CD4-positive, alpha-beta T cell (primary cell): Measurements from ENCODE around the gene KDM3B. TPM values are rescaled to one million over a fixed set of nuclear protein-coding genes. Genes with fewer than 3 reads are reported as not detected.

ENCODE experiments used
- ATAC-seq: fragments of 200-7000 bp; cut with Tn5 transposase; one replicate; pipeline ENCODE4 v1.10.0; 2022; ENCODE audit warnings: mild to moderate bottlenecking; ENCODE audit not compliant: poor library complexity
- CTCF ChIA-PET: fragments of 350-600 bp; sonication (Branson Sonifier 250); formaldehyde crosslinking; loops from one replicate; lab custom pipeline; 2021; ENCODE audit warnings: antibody characterized with exemption, inconsistent platforms; lab: Charles Lee
- POLR2A ChIA-PET: fragments of 350-600 bp; sonication (Branson Sonifier 250); formaldehyde crosslinking; loops from one replicate; lab custom pipeline; 2021; ENCODE audit warnings: antibody characterized with exemption, inconsistent platforms; lab: Charles Lee
- DNase-seq, 14 experiments: peaks; one replicate each; pipeline ENCODE4 v3.0.0-alpha.2; 2013 to 2020; ENCODE audit warnings: mixed read lengths in 2 of 14
- H3K27ac ChIP-seq, 2 donors: one replicate each; pipeline versions ENCODE4 v1.5.1 to v1.7.0; 2013; ENCODE audit warnings: low read length in 2 of 2, low read depth in 1 of 2, mild to moderate bottlenecking in 1 of 2
- H3K27me3 ChIP-seq, 2 experiments: 1 replicate in 1 of 2; 2 replicates in 1 of 2; pipeline versions ENCODE4 v1.6.1 to v1.7.0; 2013; ENCODE audit warnings: low read length in 2 of 2, control low read depth in 1 of 2, mild to moderate bottlenecking in 1 of 2, moderate library complexity in 1 of 2; ENCODE audit not compliant: insufficient read depth in 2 of 2, control insufficient read depth in 1 of 2
- H3K36me3 ChIP-seq: one replicate; pipeline ENCODE4 v1.6.1; 2013; ENCODE audit warnings: low read length, control low read depth; ENCODE audit not compliant: insufficient read depth
- H3K4me1 ChIP-seq: one replicate; pipeline ENCODE4 v1.6.1; 2013; ENCODE audit warnings: low read length, control low read depth; ENCODE audit not compliant: insufficient read depth
- H3K4me3 ChIP-seq: one replicate; pipeline ENCODE4 v1.5.1; 2013; ENCODE audit warnings: mild to moderate bottlenecking, low read length, moderate library complexity
- H3K9me3 ChIP-seq, 2 experiments: 1 replicate in 1 of 2; 2 replicates in 1 of 2; pipeline versions ENCODE4 v1.6.1 to v1.7.0; 2013; ENCODE audit warnings: low read length in 2 of 2, mild to moderate bottlenecking in 2 of 2, control low read depth in 1 of 2, moderate library complexity in 1 of 2; ENCODE audit not compliant: control insufficient read depth in 1 of 2, insufficient read depth in 1 of 2
- H3K27ac Mint-ChIP-seq: one replicate; pipeline ENCODE4 v1.8.0; 2020; ENCODE audit warnings: mixed read lengths
- H3K27me3 Mint-ChIP-seq: one replicate; pipeline ENCODE4 v1.8.0; 2021; ENCODE audit warnings: mixed read lengths
- H3K36me3 Mint-ChIP-seq: one replicate; pipeline ENCODE4 v1.8.0; 2021; ENCODE audit warnings: low read depth, mixed read lengths
- H3K4me1 Mint-ChIP-seq: one replicate; pipeline ENCODE4 v1.8.0; 2021; ENCODE audit warnings: low read depth, mixed read lengths
- H3K4me3 Mint-ChIP-seq: one replicate; pipeline ENCODE4 v1.8.0; 2020; ENCODE audit warnings: mild to moderate bottlenecking, mixed read lengths
- H3K9me3 Mint-ChIP-seq: one replicate; pipeline ENCODE4 v1.8.0; 2020; ENCODE audit warnings: mixed read lengths
- CTCF ChIP-seq: fragments of 200-600 bp; IDR thresholded peaks from one replicate; pipeline ENCODE4 v1.8.0; 2022; ENCODE audit warnings: antibody characterized with exemption, mild to moderate bottlenecking
- intact Hi-C, 2 experiments: fragments of 100-400 bp; cut with DNase I in 1 of 2; cut with micrococcal nuclease in 1 of 2; formaldehyde crosslinking; loops; one replicate each; pipeline versions ENCODE4 v1.15.1 to v1.9.0; 2023 to 2025; cut with DNase I, micrococcal nuclease
- total RNA-seq, 174 experiments: library from RNA in 2 of 174; stranded (reverse) in 2 of 174; gene quantifications; one replicate each; pipeline ENCODE4 v1.2.3 and lab custom pipeline; 2021 to 2026

KDM3B gene
- total RNA-seq, 2 experiments from 2014 or later: 59.5 to 66.0 TPM

DNA sequence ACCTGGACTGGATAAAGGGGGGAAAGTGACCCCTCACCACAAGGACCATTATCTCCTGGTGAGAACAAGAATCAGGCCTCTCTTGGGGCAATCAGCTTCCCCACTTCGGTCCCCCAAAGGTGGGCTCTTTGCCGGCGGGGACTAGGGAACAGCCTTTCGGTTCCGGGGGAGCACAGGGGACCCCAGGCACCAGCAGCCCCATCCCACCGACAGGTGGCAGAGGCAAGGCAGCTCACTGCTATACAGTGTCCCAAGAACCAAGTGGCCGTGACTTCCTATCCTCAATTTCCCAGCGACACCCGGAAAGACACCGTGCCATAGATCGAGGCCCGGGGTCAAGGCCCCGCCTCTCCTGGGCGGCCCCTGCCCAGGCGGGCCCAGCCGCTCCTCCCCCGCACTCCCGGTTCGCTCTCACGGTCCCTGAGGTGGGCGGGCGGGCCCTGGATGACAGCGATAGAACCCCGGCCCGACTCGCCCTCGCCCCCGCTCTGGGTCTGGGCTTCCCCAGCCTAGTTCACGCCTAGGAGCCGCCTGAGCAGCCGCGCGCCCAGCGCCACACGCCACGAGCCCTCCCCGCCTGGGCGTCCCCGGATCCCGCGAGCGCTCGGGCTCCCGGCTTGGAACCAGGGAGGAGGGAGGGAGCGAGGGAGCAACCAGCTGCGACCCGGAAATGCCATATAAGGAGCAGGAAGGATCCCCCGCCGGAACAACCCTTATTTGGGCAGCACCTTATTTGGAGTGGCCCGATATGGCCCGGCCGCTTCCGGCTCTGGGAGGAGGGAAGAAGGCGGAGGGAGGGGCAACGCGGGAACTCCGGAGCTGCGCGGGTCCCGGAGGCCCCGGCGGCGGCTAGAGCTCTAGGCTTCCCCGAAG is 112.1 kb downstream of the KDM3B start:
- Mint-ChIP-seq H3K36me3 (peaks cover 20% of the 10 kb centered on the region), H3K27me3 (no peaks in the 10 kb centered on the region), H3K27ac (peak overlapping the region; percentile 93), H3K4me1 (peaks cover 43% of the 10 kb centered on the region), H3K9me3 (no peaks in the 10 kb centered on the region), H3K4me3 (peak overlapping the region; percentile 96)
- H3K4me3 ChIP-seq: peak overlapping the region; percentile 60
- H3K27me3 ChIP-seq: no peaks in the 10 kb centered on the region
- peaks cover 54% of the 10 kb centered on the region for H3K4me1 ChIP-seq
- ATAC-seq: peak; percentile 72
- ChIA-PET POLR2A (interaction anchor here (0.7 to 4.0 kb wide), 19 partner anchors 26 to 829 kb away, joined by 3 to 59 read pairs (median 6); partner anchors contain the start of genes BRD8, CDC23, CDC25C and ETF1), CTCF (interaction anchor here (0.7 to 4.7 kb wide), 12 partner anchors 14 to 112 kb away, joined by 3 to 38 read pairs (median 5); partner anchors contain the start of genes ETF1 and KDM3B)
- peaks cover 9% of the 10 kb centered on the region for H3K36me3 ChIP-seq
- TF ChIP-seq CTCF: peak; percentile 37
- H3K9me3 ChIP-seq: no peaks in the 10 kb centered on the region
- intact Hi-C loops: loop anchor here (1.0 to 10.0 kb wide), 7 partner anchors 28 to 940 kb away; partner anchors contain the start of genes ETF1 (in 2 of the 2), HSPA9 (in 1 of the 2) and SPATA24 (in 1 of the 2)
- peak; percentile 91 to 99 (median 95) for DNase-seq
- peak overlapping the region; percentile 89 to 94 for H3K27ac ChIP-seq

- Mint-ChIP-seq H3K27ac (peak within 1 kb of the TSS; percentile 93), H3K36me3 (peaks cover 20% of the 10 kb centered on the region), H3K4me3 (peak within 1 kb of the TSS; percentile 96), H3K9me3 (no peaks in the 10 kb centered on the region), H3K27me3 (no peaks in the 10 kb centered on the region), H3K4me1 (peaks cover 35% of the 10 kb centered on the region)
- DNase-seq (peak; percentile 88 to 97 (median 93)), ATAC-seq (peak; percentile 64)
- Histone ChIP-seq H3K4me1 (peaks cover 47% of the 10 kb centered on the region), H3K4me3 (peak within 1 kb of the TSS; percentile 60), H3K36me3 (peaks cover 9% of the 10 kb centered on the region), H3K9me3 (no peaks in the 10 kb centered on the region), H3K27me3 (no peaks in the 10 kb centered on the region), H3K27ac (peak within 1 kb of the TSS; percentile 89 to 94)
- intact Hi-C loops: loop anchor here (1.0 to 10.0 kb wide), 7 partner anchors 26 to 939 kb away; partner anchors contain the start of genes ETF1 (in 2 of the 2), HSPA9 (in 1 of the 2) and SPATA24 (in 1 of the 2)
- ChIA-PET CTCF (interaction anchor here (0.6 to 4.7 kb wide), 11 partner anchors 15 to 113 kb away, joined by 3 to 38 read pairs (median 5); partner anchors contain the start of genes ETF1 and KDM3B), POLR2A (interaction anchor here (0.5 to 4.0 kb wide), 21 partner anchors 11 to 829 kb away, joined by 3 to 59 read pairs (median 6); partner anchors contain the start of genes BRD8, CDC23, CDC25C and ETF1)
- peak; percentile 30 for TF ChIP-seq CTCF
These were observed 113.0 kb downstream of the KDM3B start, which contains the start of gene EGR1 for GRCh38 chr5:138465261-138466124. TSS of gene EGR1 (plus strand) at chr5:138465479. CDS start at chr5:138465762, 283 bp downstream.
